ENCODE data around the gene AJAP1.

Gene AJAP1

GRCh38 chr1:4801192-4801924 is 146.9 kb downstream of the AJAP1 start:
- H3K9me3 ChIP-seq (ENCODE audit: control extremely low read depth in 1 of 5, control insufficient read depth in 4 of 5, insufficient read depth in 2 of 5, low read depth in 1 of 5, low read length in 4 of 5) = peaks cover 0 to 11% (median 0%) of the 10 kb centered on the region in 5 experiments
- H3K4me3 ChIP-seq (ENCODE audit: control insufficient read depth in 1 of 7, extremely low read depth in 1 of 7, insufficient read depth in 4 of 7, low read depth in 2 of 7, low read length in 6 of 7) = no peak overlapping the region
- peaks cover 0 to 14% (median 2%) of the 10 kb centered on the region in 5 experiments for H3K27me3 ChIP-seq (replicated peaks in 2 of 5; ENCODE audit: control insufficient read depth in 4 of 5, insufficient read depth in 5 of 5, low read length in 4 of 5)
- H3K4me1 ChIP-seq (ENCODE audit: control extremely low read depth in 1 of 4, control insufficient read depth in 4 of 4, insufficient read depth in 4 of 4, low read length in 3 of 4) = no peaks in the 10 kb centered on the region
- H3K27ac ChIP-seq (ENCODE audit: insufficient read depth in 1 of 2, low read depth in 1 of 2, low read length in 2 of 2, poor library complexity in 1 of 2, severe bottlenecking in 2 of 2) = no peak overlapping the region
- ChIA-PET POLR2A (no interaction called here), CTCF (no interaction called here)
- DNase-seq = no peak
- WGBS (ENCODE audit: insufficient coverage) = 97% methylated on average over 14 of the region's 14 CpGs
- H3K36me3 ChIP-seq (ENCODE audit: control insufficient read depth in 4 of 4, insufficient read depth in 4 of 4, low read length in 3 of 4) = no peaks in the 10 kb centered on the region

GRCh38 chr1:4802024-4802423 is 147.6 kb downstream of the AJAP1 start:
- peaks cover 0 to 13% (median 0%) of the 10 kb centered on the region in 5 experiments for H3K9me3 ChIP-seq (ENCODE audit: control extremely low read depth in 1 of 5, control insufficient read depth in 4 of 5, insufficient read depth in 2 of 5, low read depth in 1 of 5, low read length in 4 of 5)
- H3K27me3 ChIP-seq (replicated peaks in 2 of 5; ENCODE audit: control insufficient read depth in 4 of 5, insufficient read depth in 5 of 5, low read length in 4 of 5) = peaks cover 0 to 14% (median 2%) of the 10 kb centered on the region in 5 experiments
- no peak overlapping the region for H3K4me3 ChIP-seq (ENCODE audit: control insufficient read depth in 1 of 7, extremely low read depth in 1 of 7, insufficient read depth in 4 of 7, low read depth in 2 of 7, low read length in 6 of 7)
- CTCF ChIA-PET = no interaction called here
- no peaks in the 10 kb centered on the region for H3K36me3 ChIP-seq (ENCODE audit: control insufficient read depth in 4 of 4, insufficient read depth in 4 of 4, low read length in 3 of 4)
- H3K27ac ChIP-seq (ENCODE audit: insufficient read depth in 1 of 2, low read depth in 1 of 2, low read length in 2 of 2, poor library complexity in 1 of 2, severe bottlenecking in 2 of 2) = no peak overlapping the region
- POLR2A ChIA-PET = no interaction called here
- no peak for DNase-seq
- H3K4me1 ChIP-seq (ENCODE audit: control extremely low read depth in 1 of 4, control insufficient read depth in 4 of 4, insufficient read depth in 4 of 4, low read length in 3 of 4) = no peaks in the 10 kb centered on the region
- 94% methylated on average over 5 of the region's 6 CpGs for WGBS (ENCODE audit: insufficient coverage)

- Histone ChIP-seq H3K27ac (ENCODE audit: insufficient read depth in 1 of 2, low read depth in 1 of 2, low read length in 2 of 2, poor library complexity in 1 of 2, severe bottlenecking in 2 of 2) (no peak overlapping the region), H3K27me3 (replicated peaks in 2 of 5; ENCODE audit: control insufficient read depth in 4 of 5, insufficient read depth in 5 of 5, low read length in 4 of 5) (peaks cover 0 to 14% (median 2%) of the 10 kb centered on the region in 5 experiments), H3K4me3 (ENCODE audit: control insufficient read depth in 1 of 7, extremely low read depth in 1 of 7, insufficient read depth in 4 of 7, low read depth in 2 of 7, low read length in 6 of 7) (no peak overlapping the region), H3K36me3 (ENCODE audit: control insufficient read depth in 4 of 4, insufficient read depth in 4 of 4, low read length in 3 of 4) (no peaks in the 10 kb centered on the region), H3K9me3 (ENCODE audit: control extremely low read depth in 1 of 5, control insufficient read depth in 4 of 5, insufficient read depth in 2 of 5, low read depth in 1 of 5, low read length in 4 of 5) (peaks cover 0 to 13% (median 3%) of the 10 kb centered on the region in 5 experiments), H3K4me1 (ENCODE audit: control extremely low read depth in 1 of 4, control insufficient read depth in 4 of 4, insufficient read depth in 4 of 4, low read length in 3 of 4) (no peaks in the 10 kb centered on the region)
- ChIA-PET POLR2A (no interaction called here), CTCF (no interaction called here)
- no peak for DNase-seq
Observed at GRCh38 chr1:4803335-4803734, 148.9 kb downstream of the AJAP1 start.

GRCh38 chr1:4805987-4806386 is 151.6 kb downstream of the AJAP1 start:
- POLR2A ChIA-PET = no interaction called here
- DNase-seq = no peak
- Histone ChIP-seq H3K4me1 (ENCODE audit: control extremely low read depth in 1 of 4, control insufficient read depth in 4 of 4, insufficient read depth in 4 of 4, low read length in 3 of 4) (no peaks in the 10 kb centered on the region), H3K27me3 (replicated peaks in 2 of 5; ENCODE audit: control insufficient read depth in 4 of 5, insufficient read depth in 5 of 5, low read length in 4 of 5) (peaks cover 0 to 4% (median 0%) of the 10 kb centered on the region in 5 experiments), H3K27ac (ENCODE audit: insufficient read depth in 1 of 2, low read depth in 1 of 2, low read length in 2 of 2, poor library complexity in 1 of 2, severe bottlenecking in 2 of 2) (no peak overlapping the region), H3K9me3 (ENCODE audit: control extremely low read depth in 1 of 5, control insufficient read depth in 4 of 5, insufficient read depth in 2 of 5, low read depth in 1 of 5, low read length in 4 of 5) (peaks cover 0 to 10% (median 3%) of the 10 kb centered on the region in 5 experiments), H3K4me3 (ENCODE audit: control insufficient read depth in 1 of 7, extremely low read depth in 1 of 7, insufficient read depth in 4 of 7, low read depth in 2 of 7, low read length in 6 of 7) (no peak overlapping the region), H3K36me3 (ENCODE audit: control insufficient read depth in 4 of 4, insufficient read depth in 4 of 4, low read length in 3 of 4) (no peaks in the 10 kb centered on the region)
- CTCF ChIA-PET = no interaction called here
- WGBS (ENCODE audit: insufficient coverage) = no CpG with 5 or more reads among the region's 2 CpGs

- DNase-seq = no peak
- peaks cover 0 to 3% (median 0%) of the 10 kb centered on the region in 5 experiments for H3K27me3 ChIP-seq (replicated peaks in 2 of 5; ENCODE audit: control insufficient read depth in 4 of 5, insufficient read depth in 5 of 5, low read length in 4 of 5)
- ChIA-PET POLR2A (no interaction called here), CTCF (interaction anchor here (0.8 kb wide), 1 partner anchor 12 kb away, joined by 4 read pairs; no protein-coding TSS in a partner anchor)
- H3K4me1 ChIP-seq (ENCODE audit: control extremely low read depth in 1 of 4, control insufficient read depth in 4 of 4, insufficient read depth in 4 of 4, low read length in 3 of 4) = no peaks in the 10 kb centered on the region
- no peaks in the 10 kb centered on the region for H3K36me3 ChIP-seq (ENCODE audit: control insufficient read depth in 4 of 4, insufficient read depth in 4 of 4, low read length in 3 of 4)
- WGBS (ENCODE audit: insufficient coverage) = 100% methylated on average over 1 of the region's 1 CpG
- no peak overlapping the region for H3K27ac ChIP-seq (ENCODE audit: insufficient read depth in 1 of 2, low read depth in 1 of 2, low read length in 2 of 2, poor library complexity in 1 of 2, severe bottlenecking in 2 of 2)
- no peak overlapping the region for H3K4me3 ChIP-seq (ENCODE audit: control insufficient read depth in 1 of 7, extremely low read depth in 1 of 7, insufficient read depth in 4 of 7, low read depth in 2 of 7, low read length in 6 of 7)
- H3K9me3 ChIP-seq (ENCODE audit: control extremely low read depth in 1 of 5, control insufficient read depth in 4 of 5, insufficient read depth in 2 of 5, low read depth in 1 of 5, low read length in 4 of 5) = peaks cover 0 to 30% (median 13%) of the 10 kb centered on the region in 5 experiments
Observed at GRCh38 chr1:4820543-4820942, 166.1 kb downstream of the AJAP1 start.

GRCh38 chr1:4825800-4826450 is 171.5 kb downstream of the AJAP1 start:
- CTCF ChIA-PET = interaction anchor here (2.0 kb wide), 1 partner anchor 168 kb away, joined by 7 read pairs; no protein-coding TSS in a partner anchor
- H3K27ac ChIP-seq (ENCODE audit: insufficient read depth in 1 of 2, low read depth in 1 of 2, low read length in 2 of 2, poor library complexity in 1 of 2, severe bottlenecking in 2 of 2) = no peak overlapping the region
- peaks cover 0 to 8% (median 2%) of the 10 kb centered on the region in 5 experiments for H3K27me3 ChIP-seq (replicated peaks in 2 of 5; ENCODE audit: control insufficient read depth in 4 of 5, insufficient read depth in 5 of 5, low read length in 4 of 5)
- peaks cover 0 to 16% (median 12%) of the 10 kb centered on the region in 5 experiments for H3K9me3 ChIP-seq (ENCODE audit: control extremely low read depth in 1 of 5, control insufficient read depth in 4 of 5, insufficient read depth in 2 of 5, low read depth in 1 of 5, low read length in 4 of 5)
- peak; percentile 20 to 50 (median 50) for DNase-seq
- POLR2A ChIA-PET = no interaction called here
- no peak overlapping the region for H3K4me3 ChIP-seq (ENCODE audit: control insufficient read depth in 1 of 7, extremely low read depth in 1 of 7, insufficient read depth in 4 of 7, low read depth in 2 of 7, low read length in 6 of 7)
- 56% methylated on average over 4 of the region's 5 CpGs for WGBS (ENCODE audit: insufficient coverage)
- no peaks in the 10 kb centered on the region for H3K36me3 ChIP-seq (ENCODE audit: control insufficient read depth in 4 of 4, insufficient read depth in 4 of 4, low read length in 3 of 4)
- no peaks in the 10 kb centered on the region for H3K4me1 ChIP-seq (ENCODE audit: control extremely low read depth in 1 of 4, control insufficient read depth in 4 of 4, insufficient read depth in 4 of 4, low read length in 3 of 4)

- WGBS (ENCODE audit: insufficient coverage) = 70% methylated on average over 5 of the region's 6 CpGs
- H3K27ac ChIP-seq (ENCODE audit: insufficient read depth in 1 of 2, low read depth in 1 of 2, low read length in 2 of 2, poor library complexity in 1 of 2, severe bottlenecking in 2 of 2) = no peak overlapping the region
- POLR2A ChIA-PET = no interaction called here
- no peaks in the 10 kb centered on the region for H3K36me3 ChIP-seq (ENCODE audit: control insufficient read depth in 4 of 4, insufficient read depth in 4 of 4, low read length in 3 of 4)
- CTCF ChIA-PET = no interaction called here
- peaks cover 0 to under 1% (median 0%) of the 10 kb centered on the region in 4 experiments for H3K4me1 ChIP-seq (ENCODE audit: control extremely low read depth in 1 of 4, control insufficient read depth in 4 of 4, insufficient read depth in 4 of 4, low read length in 3 of 4)
- no peak for DNase-seq
- H3K27me3 ChIP-seq (replicated peaks in 2 of 5; ENCODE audit: control insufficient read depth in 4 of 5, insufficient read depth in 5 of 5, low read length in 4 of 5) = peaks cover 0 to 8% (median 2%) of the 10 kb centered on the region in 5 experiments
- H3K9me3 ChIP-seq (ENCODE audit: control extremely low read depth in 1 of 5, control insufficient read depth in 4 of 5, insufficient read depth in 2 of 5, low read depth in 1 of 5, low read length in 4 of 5) = peaks cover 0 to 6% (median 0%) of the 10 kb centered on the region in 5 experiments
- H3K4me3 ChIP-seq (ENCODE audit: control insufficient read depth in 1 of 7, extremely low read depth in 1 of 7, insufficient read depth in 4 of 7, low read depth in 2 of 7, low read length in 6 of 7) = no peak overlapping the region
Observed at GRCh38 chr1:4830707-4831106, 176.3 kb downstream of the AJAP1 start.
